ENCODE measurements around the gene KRTAP5-5. TPM values are rescaled to one million over a fixed set of nuclear protein-coding genes. Genes with fewer than 3 reads are reported as not detected.
A peak's percentile ranks its signal among the peaks of the same experiment; 100 is the strongest.

Gene KRTAP5-5
- total and polyA plus RNA-seq, 2 of the 13 experiments (the other 11 are each of a cell fraction or from before 2014, with no cell fraction given), result not detected

GRCh38 chr11:1667906-1668305 lies 38.3 kb downstream of the KRTAP5-5 start (continued):
- TF ChIP-seq TEAD3 (CRISPR knock-in tag; optimal IDR thresholded peaks at IDR 0.05; ENCODE audit: borderline replicate concordance) (no peak), FOSL1 (CRISPR knock-in tag; IDR thresholded peaks at IDR 0.05; ENCODE audit: borderline replicate concordance) (no peak), SRY (CRISPR knock-in tag; IDR thresholded peaks at IDR 0.05) (no peak), ZNF232 (CRISPR knock-in tag; IDR thresholded peaks at IDR 0.05; ENCODE audit: borderline replicate concordance) (no peak), ZSCAN31 (CRISPR knock-in tag; IDR thresholded peaks at IDR 0.05; ENCODE audit: low read depth) (0 out of 2 replicates have a peak, but pooled peaks have one; percentile 28), ZNF138 (CRISPR knock-in tag; IDR thresholded peaks at IDR 0.05; ENCODE audit: low read depth) (no peak), PBX3 (CRISPR knock-in tag; IDR thresholded peaks at IDR 0.05; ENCODE audit: borderline replicate concordance) (no peak), ELF1 (CRISPR knock-in tag; IDR thresholded peaks at IDR 0.05) (no peak), SNAPC2 (CRISPR knock-in tag; IDR thresholded peaks at IDR 0.05) (no peak), LBX2 (CRISPR knock-in tag; IDR thresholded peaks at IDR 0.05; ENCODE audit: borderline replicate concordance) (no peak), ZNF883 (CRISPR knock-in tag; IDR thresholded peaks at IDR 0.05; ENCODE audit: not compliant biosample characterization) (peak; percentile 39), ZNF782 (CRISPR knock-in tag; IDR thresholded peaks at IDR 0.05; ENCODE audit: borderline replicate concordance) (no peak), ETV5 (CRISPR knock-in tag; IDR thresholded peaks at IDR 0.05; ENCODE audit: borderline replicate concordance) (0 out of 2 replicates have a peak, but pooled peaks have one; percentile 17), HNRNPUL1 (IDR thresholded peaks at IDR 0.05; ENCODE audit: low read depth, low read length) (no peak), ZNF343 (CRISPR knock-in tag; IDR thresholded peaks at IDR 0.05) (no peak), KDM4B (CRISPR knock-in tag; IDR thresholded peaks at IDR 0.05) (no peak), ZNF441 (CRISPR knock-in tag; IDR thresholded peaks at IDR 0.05; ENCODE audit: borderline replicate concordance) (no peak), ZHX2 (IDR thresholded peaks at IDR 0.05; ENCODE audit: low read depth) (no peak), ZHX2 (CRISPR knock-in tag; IDR thresholded peaks at IDR 0.05; ENCODE audit: borderline replicate concordance) (no peak), ZNF180 (CRISPR knock-in tag; IDR thresholded peaks at IDR 0.05; ENCODE audit: borderline replicate concordance, low read depth) (no peak), TFDP1 (CRISPR knock-in tag; IDR thresholded peaks at IDR 0.05; ENCODE audit: borderline replicate concordance) (peak; percentile 65; the same call in 1 of the 2 replicates)
